ENCODE measurements around the gene ST6GALNAC6. TPM values are rescaled to one million over a fixed set of nuclear protein-coding genes. Genes with fewer than 3 reads are reported as not detected.

The ST6GALNAC6 gene
- total and polyA plus RNA-seq, 2 of the 8 experiments (the other 6 are each of a cell fraction or from before 2014, with no cell fraction given): 43.7 to 64.4 TPM

- no peak overlapping the region for H2BK20ac ChIP-seq (ENCODE audit: low read length)
- no peak overlapping the region for H4K8ac ChIP-seq (ENCODE audit: extremely low read depth, insufficient read depth, low read length)
- peak overlapping the region; percentile 46; the same call in 1 of the 2 replicates for H2BK15ac ChIP-seq (ENCODE audit: low read length)
- peak overlapping the region; percentile 11 to 66 (median 40) for H3K4me3 ChIP-seq (ENCODE audit: extremely low read depth in 1 of 4, insufficient read depth in 2 of 4, low read depth in 3 of 4, low read length in 4 of 4)
- H3K9me3 ChIP-seq (ENCODE audit: insufficient read depth in 2 of 2, low read depth in 1 of 2, low read length in 1 of 2): no peaks in the 10 kb centered on the region
- no peak for FAIRE-seq
- no peaks in the 10 kb centered on the region for H3K36me3 ChIP-seq (ENCODE audit: control insufficient read depth in 2 of 4, insufficient read depth in 4 of 4, low read length in 3 of 4)
- no peaks in the 10 kb centered on the region for H3K79me1 ChIP-seq (ENCODE audit: low read depth, low read length)
- peak in 1 of 2 experiments; percentile 61 for DNase-seq (ENCODE audit: low read depth in 1 of 2, low spot score in 2 of 2)
- no peaks in the 10 kb centered on the region for H3K79me2 ChIP-seq (ENCODE audit: control insufficient read depth in 1 of 2, insufficient read depth in 2 of 2, low read length in 2 of 2)
- no peak overlapping the region for H2BK120ac ChIP-seq (replicated peaks; ENCODE audit: low read depth, low read length)
- H4K20me1 ChIP-seq (replicated peaks in 1 of 2; ENCODE audit: control insufficient read depth in 1 of 2, insufficient read depth in 2 of 2, low read length in 2 of 2): peaks cover 0 to 1% of the 10 kb centered on the region in 2 experiments
- WGBS, 2 experiments (ENCODE audit: extremely low coverage in 1 of 2, insufficient coverage in 1 of 2, insufficient read length in 1 of 2, insufficient replicate concordance in 2 of 2, low coverage in 1 of 2, low lambda C conversion rate in 2 of 2, missing lambda C conversion rate in 1 of 2): 71% methylated on average over 14 of the region's 26 CpGs; no CpG with 5 or more reads in 1 of the 2 experiments
- H2AFZ ChIP-seq (ENCODE audit: low read length): peak overlapping the region; percentile 96
- ChIA-PET CTCF (ENCODE audit: partially characterized antibody) (interaction anchor here (0.6 to 1.8 kb wide), 11 partner anchors 11 to 163 kb away, joined by 3 to 6 read pairs (median 3); partner anchors contain the start of genes ENG and FPGS), POLR2A (ENCODE audit: partially characterized antibody) (interaction anchor here (0.6 to 2.0 kb wide), 10 partner anchors 8 to 111 kb away, joined by 3 to 9 read pairs (median 4); partner anchors contain the start of gene ST6GALNAC6)
- peak overlapping the region; percentile 53 for H3K56ac ChIP-seq (replicated peaks; ENCODE audit: insufficient read length, low read depth, low read length)
- peak overlapping the region; percentile 72 to 79 for H3K4me2 ChIP-seq (ENCODE audit: insufficient read depth in 1 of 2, low read depth in 2 of 2, low read length in 2 of 2)
- H3K27ac ChIP-seq (ENCODE audit: low read depth, low read length): no peak overlapping the region
- H3K23ac ChIP-seq (ENCODE audit: insufficient read length): no peak overlapping the region
- H3K23me2 ChIP-seq (ENCODE audit: low read depth, low read length): peaks cover 7% of the 10 kb centered on the region; the same call in 1 of the 2 replicates
- no peaks in the 10 kb centered on the region for H3K27me3 ChIP-seq (replicated peaks in 1 of 4; ENCODE audit: control insufficient read depth in 3 of 4, extremely low read depth in 1 of 4, insufficient read depth in 3 of 4, low read length in 3 of 4)
- peak overlapping the region; percentile 84 for H4K91ac ChIP-seq (replicated peaks; ENCODE audit: insufficient read length, low read length)
- H2AK5ac ChIP-seq (ENCODE audit: low read depth, low read length): peak overlapping the region; percentile 0; the same call in 1 of the 2 replicates
- peak overlapping the region; percentile 50; the same call in 1 of the 2 replicates for H2BK12ac ChIP-seq (ENCODE audit: low read depth, low read length)
- H3K18ac ChIP-seq (ENCODE audit: extremely low read depth, low read length): peak overlapping the region; percentile 3; the same call in 1 of the 2 replicates
- peak overlapping the region; percentile 72 for H3K4ac ChIP-seq (replicated peaks; ENCODE audit: insufficient read length, low read depth, low read length)
- H2BK5ac ChIP-seq (ENCODE audit: low read depth, low read length): no peak overlapping the region
- no peak overlapping the region for H4K5ac ChIP-seq (ENCODE audit: insufficient read length, low read depth, low read length)
- H3K9ac ChIP-seq (replicated peaks in 1 of 4; ENCODE audit: extremely low read depth in 1 of 4, low read depth in 3 of 4, low read length in 3 of 4): no peak overlapping the region
- H3K14ac ChIP-seq (ENCODE audit: insufficient read length): no peak overlapping the region
- peaks cover 0 to 10% (median 7%) of the 10 kb centered on the region in 4 experiments; a peak in 6 of 7 replicates for H3K4me1 ChIP-seq (replicated peaks in 1 of 4; ENCODE audit: control insufficient read depth in 3 of 4, insufficient read depth in 4 of 4, low read length in 3 of 4)
- TF ChIP-seq BACH1 (IDR thresholded peaks at IDR 0.05; ENCODE audit: low read length) (no peak), ZNF274 (IDR thresholded peaks at IDR 0.05; ENCODE audit: borderline replicate concordance, extremely low read depth, low read length) (no peak), KDM1A (IDR thresholded peaks at IDR 0.05; ENCODE audit: borderline replicate concordance, low read length) (no peak), CTCF (IDR thresholded peaks at IDR 0.05; ENCODE audit: control extremely low read depth in 1 of 3, insufficient read depth in 1 of 3, low read depth in 1 of 3, low read length in 3 of 3) (no peak), SP4 (IDR thresholded peaks at IDR 0.05; ENCODE audit: low read length) (no peak), SAP30 (IDR thresholded peaks at IDR 0.05; ENCODE audit: insufficient read depth, insufficient replicate concordance, low read length) (no peak), MAFK (IDR thresholded peaks at IDR 0.05; ENCODE audit: low read depth, low read length) (no peak), YY1 (IDR thresholded peaks at IDR 0.05; ENCODE audit: low read depth, low read length) (no peak), EGR1 (IDR thresholded peaks at IDR 0.05; ENCODE audit: borderline replicate concordance, low read depth, low read length) (no peak)
Measured at GRCh38 chr9:127876764-127877562, 22.4 kb downstream of the ST6GALNAC6 start.
